Stimulated activated naive B cell treated with anti-CD40 and anti-IgM and Interleukin-4, amounts not matched to agents 10 μg/mL and 1 μg/mL and 100 μg/mL, for 72 hours (primary cell): Measurements from ENCODE around the gene SGSM1.
A peak's percentile ranks its signal among the peaks of the same experiment; 100 is the strongest.

Experiments
- ATAC-seq, 2 donors: fragments of 150-1000 bp; cut with Tn5 transposase; replicated peaks; 2 replicates each; pipeline ENCODE4 v1.10.0; 2021; ENCODE audit warnings: moderate library complexity in 1 of 2
- DNase-seq: peaks from one replicate; pipeline ENCODE4 v3.0.0; 2021
- H3K27ac Mint-ChIP-seq: one replicate; pipeline ENCODE4 v1.8.0; 2022; ENCODE audit warnings: mild to moderate bottlenecking, mixed read lengths
- H3K27me3 Mint-ChIP-seq, 2 donors: one replicate each; pipeline ENCODE4 v1.8.0; 2022; ENCODE audit warnings: mixed read lengths in 2 of 2
- H3K36me3 Mint-ChIP-seq, 2 donors: one replicate each; pipeline ENCODE4 v1.8.0; 2022; ENCODE audit warnings: mixed read lengths in 2 of 2, mild to moderate bottlenecking in 1 of 2
- H3K4me1 Mint-ChIP-seq, 2 donors: one replicate each; pipeline ENCODE4 v1.8.0; 2022; ENCODE audit warnings: mixed read lengths in 2 of 2, mild to moderate bottlenecking in 1 of 2
- H3K4me3 Mint-ChIP-seq, 2 donors: one replicate each; pipeline ENCODE4 v1.8.0; 2022; ENCODE audit warnings: mild to moderate bottlenecking in 2 of 2, mixed read lengths in 2 of 2, moderate library complexity in 1 of 2
- H3K9me3 Mint-ChIP-seq, 2 donors: one replicate each; pipeline ENCODE4 v1.8.0; 2022; ENCODE audit warnings: mixed read lengths in 2 of 2, mild to moderate bottlenecking in 1 of 2

Gene SGSM1

GRCh38 chr22:24951942-24952836 is 146.2 kb downstream of the SGSM1 start, which contains the start of gene KIAA1671:
Gene KIAA1671 (plus strand): TSS chr22:24952716. CDS start chr22:25028000, 75,284 bp downstream.
- Mint-ChIP-seq H3K4me1 (peaks cover 9 to 14% of the 10 kb centered on the region in 2 donors), H3K4me3 (peak within 1 kb of the TSS; percentile 88 to 94), H3K27ac (peak within 1 kb of the TSS; percentile 79), H3K27me3 (peaks cover 82 to 83% of the 10 kb centered on the region in 2 donors), H3K9me3 (no peaks in the 10 kb centered on the region), H3K36me3 (peaks cover 0 to 3% of the 10 kb centered on the region in 2 donors)
- peak; percentile 97 for ATAC-seq
- peak; percentile 79 for DNase-seq

DNA sequence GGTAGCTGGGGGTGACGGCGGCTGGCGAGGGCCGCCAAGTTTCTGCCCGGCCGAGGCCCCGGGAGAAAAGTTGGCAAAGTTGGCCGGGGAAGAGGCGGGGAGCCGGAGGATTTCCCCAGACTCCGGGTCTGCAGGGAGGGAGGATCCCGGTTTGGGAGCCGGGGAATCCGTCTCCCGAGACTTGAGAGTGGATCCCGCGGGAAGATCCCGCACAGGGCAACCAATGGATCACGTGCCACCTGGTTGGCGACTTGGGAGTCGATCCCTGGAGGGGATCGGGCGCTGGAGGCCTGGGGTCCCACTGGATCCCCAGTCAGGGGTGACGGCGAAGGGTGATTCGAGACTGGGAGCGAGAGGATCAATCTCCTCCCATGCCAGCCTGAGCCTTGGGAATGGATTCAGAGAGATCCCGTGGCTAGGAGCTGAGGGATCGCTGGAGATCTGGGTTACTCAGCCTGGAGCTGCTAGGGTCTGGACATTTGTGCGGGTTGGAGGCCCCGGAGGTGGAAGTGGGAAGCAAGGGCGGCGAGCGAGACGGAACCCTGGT is 146.9 kb downstream of the SGSM1 start:
- Mint-ChIP-seq H3K27me3 (peaks cover 75 to 76% of the 10 kb centered on the region in 2 donors), H3K36me3 (peaks cover 0 to 3% of the 10 kb centered on the region in 2 donors), H3K4me1 (peaks cover 9 to 14% of the 10 kb centered on the region in 2 donors), H3K27ac (no peak overlapping the region), H3K4me3 (peak overlapping the region; percentile 55 to 94), H3K9me3 (no peaks in the 10 kb centered on the region)
- ATAC-seq (no peak), DNase-seq (no peak)

DNA sequence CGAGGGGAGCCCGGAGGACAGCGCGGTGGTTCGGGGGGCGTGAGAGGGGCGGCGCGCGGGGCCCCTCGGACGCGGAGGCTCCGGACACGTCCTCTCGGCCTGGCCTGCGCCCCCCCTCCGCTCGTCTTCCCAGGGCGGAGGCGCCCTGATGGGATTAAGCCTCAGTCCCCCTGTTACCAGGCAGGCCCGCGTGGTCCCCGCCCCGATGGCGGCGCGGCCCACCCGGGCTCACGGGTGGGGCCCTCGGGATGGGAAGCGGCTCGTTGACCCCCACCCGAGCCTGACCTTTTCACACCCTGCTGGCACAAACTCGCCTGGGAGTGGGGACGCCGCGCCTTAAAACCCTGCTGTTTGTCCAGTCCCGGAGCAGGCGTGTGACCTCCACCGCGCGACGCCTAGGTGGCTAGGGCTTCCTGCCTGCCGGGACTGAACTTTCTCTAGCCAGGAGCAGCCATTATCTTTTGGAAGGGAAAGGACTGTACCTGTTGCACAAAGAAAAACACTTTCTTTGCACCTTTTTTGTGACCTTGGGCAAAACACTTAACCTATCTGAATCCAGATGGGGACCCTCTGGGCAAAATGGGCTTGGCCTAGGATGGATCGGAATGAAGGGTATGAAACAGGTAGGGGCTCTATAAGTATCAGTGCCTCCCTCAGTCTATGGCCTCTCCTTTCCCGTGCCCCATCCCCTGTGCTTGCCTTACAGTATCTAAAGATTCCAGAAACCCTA is 147.5 kb downstream of the SGSM1 start:
- peaks cover 70% of the 10 kb centered on the region in 2 donors for H3K27me3 Mint-ChIP-seq
- no peak overlapping the region for H3K27ac Mint-ChIP-seq
- no peaks in the 10 kb centered on the region for H3K9me3 Mint-ChIP-seq
- H3K36me3 Mint-ChIP-seq = peaks cover 0 to 3% of the 10 kb centered on the region in 2 donors
- peak overlapping the region; percentile 59 to 94 for H3K4me3 Mint-ChIP-seq
- ATAC-seq = no peak
- peaks cover 9 to 14% of the 10 kb centered on the region in 2 donors for H3K4me1 Mint-ChIP-seq
- no peak for DNase-seq

GRCh38 chr22:24954114-24954463 is 148.1 kb downstream of the SGSM1 start:
- DNase-seq (no peak), ATAC-seq (no peak)
- Mint-ChIP-seq H3K9me3 (no peaks in the 10 kb centered on the region), H3K27me3 (peaks cover 64 to 65% of the 10 kb centered on the region in 2 donors), H3K36me3 (peaks cover 0 to 3% of the 10 kb centered on the region in 2 donors), H3K4me3 (no peak overlapping the region), H3K4me1 (peaks cover 9 to 14% of the 10 kb centered on the region in 2 donors), H3K27ac (no peak overlapping the region)

- Mint-ChIP-seq H3K36me3 (peaks cover 0 to 3% of the 10 kb centered on the region in 2 donors), H3K27me3 (peaks cover 57% of the 10 kb centered on the region in 2 donors), H3K27ac (no peak overlapping the region), H3K9me3 (no peaks in the 10 kb centered on the region), H3K4me3 (no peak overlapping the region), H3K4me1 (peaks cover 9 to 14% of the 10 kb centered on the region in 2 donors)
- DNase-seq = no peak
- ATAC-seq = no peak
Observed at GRCh38 chr22:24954856-24955255, 148.8 kb downstream of the SGSM1 start.

DNA sequence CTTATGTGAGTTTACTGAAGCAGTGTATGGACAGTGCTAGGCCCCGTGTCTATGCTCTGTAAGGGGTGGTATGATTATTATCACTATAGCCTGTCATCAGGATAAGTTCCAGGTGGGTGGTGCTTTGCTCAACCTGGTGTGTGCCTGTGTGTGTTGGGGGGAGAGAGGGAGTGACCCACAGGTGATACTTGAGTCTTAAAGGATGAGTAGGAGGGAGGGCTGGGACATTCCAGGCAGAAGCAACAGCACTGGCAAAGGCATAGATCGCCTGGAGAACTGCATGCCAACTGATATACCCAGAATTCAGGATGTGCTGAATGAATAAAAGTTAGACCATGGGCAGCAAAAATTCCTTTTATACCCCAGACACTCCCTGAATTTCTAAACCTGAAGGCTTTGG is 151.0 kb downstream of the SGSM1 start:
- ATAC-seq (no peak), DNase-seq (no peak)
- H3K4me3 Mint-ChIP-seq = no peak overlapping the region
- H3K4me1 Mint-ChIP-seq = peaks cover 4 to 9% of the 10 kb centered on the region in 2 donors
- H3K9me3 Mint-ChIP-seq = no peaks in the 10 kb centered on the region
- H3K27me3 Mint-ChIP-seq = peaks cover 37 to 41% of the 10 kb centered on the region in 2 donors
- H3K27ac Mint-ChIP-seq = no peak overlapping the region
- H3K36me3 Mint-ChIP-seq = peaks cover 0 to 2% of the 10 kb centered on the region in 2 donors

- Mint-ChIP-seq H3K27me3 (peaks cover 2 to 13% of the 10 kb centered on the region in 2 donors), H3K36me3 (no peaks in the 10 kb centered on the region), H3K27ac (no peak overlapping the region), H3K4me3 (no peak overlapping the region), H3K4me1 (no peaks in the 10 kb centered on the region), H3K9me3 (no peaks in the 10 kb centered on the region)
- no peak for DNase-seq
- ATAC-seq = no peak
Observed at GRCh38 chr22:24961217-24961844, 155.3 kb downstream of the SGSM1 start.

- H3K4me3 Mint-ChIP-seq = no peak overlapping the region
- DNase-seq = no peak
- no peaks in the 10 kb centered on the region for H3K4me1 Mint-ChIP-seq
- H3K36me3 Mint-ChIP-seq = no peaks in the 10 kb centered on the region
- H3K9me3 Mint-ChIP-seq = no peaks in the 10 kb centered on the region
- ATAC-seq = no peak
- no peak overlapping the region for H3K27ac Mint-ChIP-seq
- peaks cover 0 to 9% of the 10 kb centered on the region in 2 donors for H3K27me3 Mint-ChIP-seq
Observed at GRCh38 chr22:24962094-24962493, 156.1 kb downstream of the SGSM1 start.

- H3K36me3 Mint-ChIP-seq = no peaks in the 10 kb centered on the region
- H3K4me1 Mint-ChIP-seq = no peaks in the 10 kb centered on the region
- DNase-seq = no peak
- H3K4me3 Mint-ChIP-seq = no peak overlapping the region
- no peak for ATAC-seq
- H3K27me3 Mint-ChIP-seq = peaks cover 0 to 8% of the 10 kb centered on the region in 2 donors
- H3K9me3 Mint-ChIP-seq = no peaks in the 10 kb centered on the region
- no peak overlapping the region for H3K27ac Mint-ChIP-seq
Observed at GRCh38 chr22:24962835-24963234, 156.8 kb downstream of the SGSM1 start.

- ATAC-seq (no peak), DNase-seq (no peak)
- H3K36me3 Mint-ChIP-seq = no peaks in the 10 kb centered on the region
- no peaks in the 10 kb centered on the region for H3K9me3 Mint-ChIP-seq
- no peaks in the 10 kb centered on the region for H3K4me1 Mint-ChIP-seq
- no peak overlapping the region for H3K27ac Mint-ChIP-seq
- H3K27me3 Mint-ChIP-seq = peaks cover 0 to 8% of the 10 kb centered on the region in 2 donors
- H3K4me3 Mint-ChIP-seq = no peak overlapping the region
Observed at GRCh38 chr22:24964441-24964840, 158.4 kb downstream of the SGSM1 start.

DNA sequence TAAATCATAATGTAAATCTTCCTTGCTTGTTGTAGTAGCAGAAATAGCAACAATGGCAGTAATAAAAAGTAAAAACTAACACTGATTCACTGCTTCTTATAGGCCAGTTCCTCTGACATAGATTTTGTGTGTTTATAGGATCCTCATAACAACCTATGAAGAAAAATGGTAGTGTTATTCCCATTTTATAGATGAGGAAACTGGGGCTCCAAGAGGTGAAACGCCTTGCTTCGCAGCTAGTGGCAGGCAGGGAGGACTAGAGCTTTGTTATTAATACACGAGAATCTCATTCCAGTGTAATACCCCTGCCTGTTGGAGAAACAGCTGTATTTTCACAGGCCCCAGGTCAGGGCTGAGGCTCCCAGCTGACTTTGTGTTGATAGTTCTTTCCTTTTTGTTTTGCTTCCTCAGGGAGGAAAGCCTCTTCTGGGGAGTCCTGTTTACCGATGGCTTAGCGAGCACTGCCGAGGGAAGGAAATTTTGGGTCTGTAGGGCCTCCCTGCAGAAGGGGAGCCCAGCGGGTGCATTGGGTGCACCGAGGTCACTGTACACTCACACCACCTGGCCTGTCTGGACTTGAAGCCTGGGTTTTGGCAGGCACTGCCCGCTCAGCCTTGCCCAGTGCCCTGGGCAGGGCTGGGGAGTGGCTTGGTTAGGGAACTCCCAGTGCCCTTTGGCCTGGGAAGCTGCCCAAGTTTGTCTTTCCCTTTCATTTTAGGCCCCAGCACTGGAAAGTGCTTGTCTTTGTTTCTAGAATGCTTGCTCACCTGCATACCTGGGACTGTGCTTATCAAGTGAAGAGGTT is 160.0 kb downstream of the SGSM1 start:
- Mint-ChIP-seq H3K4me1 (no peaks in the 10 kb centered on the region), H3K4me3 (no peak overlapping the region), H3K27me3 (peaks cover 0 to 8% of the 10 kb centered on the region in 2 donors), H3K27ac (no peak overlapping the region), H3K9me3 (no peaks in the 10 kb centered on the region), H3K36me3 (no peaks in the 10 kb centered on the region)
- no peak for ATAC-seq
- DNase-seq = no peak

DNA sequence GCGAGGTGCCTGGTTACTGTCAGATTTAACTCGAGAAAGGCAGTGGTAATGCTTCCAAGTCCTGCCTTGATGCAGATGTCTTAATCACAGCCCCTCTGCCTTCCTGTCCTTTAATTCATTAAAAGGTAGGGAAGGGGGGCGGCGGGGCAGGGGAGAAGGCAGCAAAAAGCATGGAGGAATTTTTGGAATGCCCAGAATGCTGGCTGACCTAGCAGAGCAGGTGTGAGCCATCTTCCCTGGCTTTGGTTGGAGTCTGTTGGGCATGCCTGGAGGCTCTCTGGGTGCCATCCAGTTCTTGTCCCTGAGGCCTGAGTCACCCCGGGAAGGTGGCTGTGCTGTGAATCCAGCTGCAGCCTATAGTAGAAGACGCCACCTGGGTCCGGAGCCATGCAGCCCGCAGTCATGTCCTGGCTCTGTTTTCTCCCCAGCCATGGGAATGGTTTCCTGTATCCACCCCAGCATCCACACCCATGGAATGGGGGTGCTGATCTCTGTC is 162.1 kb downstream of the SGSM1 start:
- Mint-ChIP-seq H3K4me1 (no peaks in the 10 kb centered on the region), H3K27me3 (no peaks in the 10 kb centered on the region), H3K9me3 (no peaks in the 10 kb centered on the region), H3K4me3 (no peak overlapping the region), H3K27ac (no peak overlapping the region), H3K36me3 (no peaks in the 10 kb centered on the region)
- no peak for ATAC-seq
- DNase-seq = no peak

DNA sequence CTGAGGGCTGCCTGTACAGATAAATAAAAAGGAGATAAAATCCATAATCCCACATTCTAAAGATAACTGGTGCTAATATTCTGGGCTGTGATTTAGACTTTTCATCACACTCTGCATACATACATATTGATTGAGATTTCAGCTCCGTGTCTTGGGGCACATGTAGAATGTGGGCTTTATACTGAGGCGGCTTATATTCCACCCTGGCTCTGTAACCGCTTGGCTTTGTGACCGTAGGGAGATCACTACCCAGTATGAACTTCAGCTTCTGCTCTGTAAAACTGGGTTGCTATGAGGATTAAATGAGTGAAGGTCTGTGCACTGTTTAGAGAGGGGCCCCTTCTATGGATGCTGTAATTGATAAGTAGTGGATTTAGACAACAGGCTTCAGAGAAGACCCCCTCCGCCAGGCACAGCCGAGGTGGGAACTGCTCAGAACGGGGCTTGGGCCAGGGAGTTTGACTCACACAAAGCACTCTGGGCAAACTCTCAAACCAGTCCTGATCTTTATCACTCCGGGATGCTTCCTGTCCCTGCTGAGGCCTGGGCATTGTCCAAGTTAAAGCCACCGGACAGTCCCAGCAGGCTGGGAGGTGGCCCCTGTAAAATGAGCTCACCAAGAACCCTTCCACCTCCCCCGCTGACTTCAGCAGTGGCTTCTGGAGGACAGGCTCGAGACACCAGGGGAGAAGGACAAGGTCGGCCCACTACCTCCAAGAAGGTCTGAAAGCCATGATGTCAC is 163.7 kb downstream of the SGSM1 start:
- Mint-ChIP-seq H3K27ac (no peak overlapping the region), H3K27me3 (no peaks in the 10 kb centered on the region), H3K4me1 (no peaks in the 10 kb centered on the region), H3K36me3 (no peaks in the 10 kb centered on the region), H3K9me3 (no peaks in the 10 kb centered on the region), H3K4me3 (no peak overlapping the region)
- no peak for ATAC-seq
- no peak for DNase-seq
